HG03565 (cell line): ENCODE results near the gene CARD9.

ENCODE experiments used
- ATAC-seq: cut with Tn5 transposase; IDR thresholded peaks from one replicate; pipeline ENCODE4 v1.9.1; 2021; ENCODE audit warnings: mild to moderate bottlenecking, moderate library complexity; ENCODE audit not compliant: unreplicated experiment

CARD9 gene

DNA sequence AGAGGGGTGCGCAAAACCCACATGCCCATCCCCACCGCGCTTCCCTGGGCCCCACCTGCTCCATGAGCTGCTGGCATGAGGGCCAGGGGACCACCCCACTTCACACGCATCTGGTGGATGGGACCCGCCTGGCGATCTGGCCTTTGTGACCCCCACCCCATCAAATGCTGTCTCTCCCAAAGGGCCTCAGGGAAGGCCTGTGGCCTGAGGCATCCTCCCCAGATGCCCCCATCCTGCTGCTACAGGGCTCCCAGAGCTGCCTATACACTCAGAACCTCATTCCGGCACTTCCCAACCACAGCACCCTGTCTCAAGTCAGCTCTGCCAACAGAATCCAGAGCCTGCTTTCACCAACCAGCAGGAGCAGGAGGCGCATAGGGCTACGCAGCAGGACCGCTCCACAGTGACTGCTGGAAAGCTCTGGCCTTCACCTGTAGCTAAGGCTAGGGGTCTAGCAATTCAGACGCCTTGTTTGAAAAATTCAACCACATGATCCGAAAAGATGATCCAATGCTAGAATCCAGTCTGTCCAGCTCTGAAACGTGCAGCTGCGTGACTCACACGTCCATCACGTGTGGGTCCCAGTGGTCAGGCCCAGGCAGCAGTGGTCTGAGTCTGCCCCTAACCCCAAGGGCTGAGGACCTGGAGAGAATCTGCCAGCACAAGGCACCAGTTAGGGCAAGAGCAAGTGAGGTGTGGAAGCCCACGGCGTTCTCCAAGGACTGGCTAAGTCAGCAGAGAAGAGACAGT lies 27.9 kb upstream of the CARD9 start:
- ATAC-seq: no peak

DNA sequence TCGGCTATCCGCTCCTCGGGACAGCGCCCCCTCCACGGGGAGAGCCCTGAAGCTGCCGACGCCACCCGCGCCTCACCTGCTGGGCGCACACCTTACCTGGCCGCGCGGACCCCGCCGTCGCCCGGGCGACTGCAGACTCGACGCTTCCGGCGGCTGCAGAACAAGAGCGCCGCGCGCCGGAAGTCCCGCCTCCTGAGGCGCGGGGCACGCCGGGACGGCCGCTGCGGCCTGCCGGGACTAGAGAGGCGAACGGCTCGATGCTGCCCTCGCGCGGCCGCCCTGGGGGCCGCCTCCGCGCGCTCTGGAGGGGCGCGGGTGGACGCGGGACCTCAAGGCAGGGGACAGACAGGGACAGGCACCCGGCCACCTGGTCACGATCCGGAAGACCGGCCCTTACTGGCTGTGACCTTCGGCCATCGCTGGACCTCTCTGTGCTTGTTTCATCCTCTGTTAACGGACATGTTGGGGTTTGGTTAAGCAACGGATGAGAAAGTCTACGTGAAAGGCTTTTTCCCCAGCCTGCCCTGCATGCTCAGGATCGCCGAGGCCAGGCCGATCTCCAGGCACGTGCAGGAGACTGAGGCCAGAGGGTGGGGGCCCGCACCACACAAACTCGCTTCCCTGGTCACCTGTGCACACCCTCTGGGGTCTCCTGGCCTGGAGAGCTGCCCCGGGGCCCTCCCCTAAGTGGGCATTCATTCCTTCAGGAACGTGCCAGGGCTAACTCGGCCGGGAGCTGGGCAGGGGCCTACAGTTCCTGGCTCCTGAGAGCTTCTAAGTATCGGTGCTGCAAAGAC lies 26.8 kb upstream of the CARD9 start, which contains the start of gene SNAPC4:
Gene SNAPC4, minus strand, starts transcription at position 133 of the 797 bp plus-strand sequence. CDS start 1,742 bp downstream, outside the sequence.
- peak; percentile 75 for ATAC-seq

GRCh38 chr9:136399176-136400037 lies 25.9 kb upstream of the CARD9 start:
- ATAC-seq: peak; percentile 12

DNA sequence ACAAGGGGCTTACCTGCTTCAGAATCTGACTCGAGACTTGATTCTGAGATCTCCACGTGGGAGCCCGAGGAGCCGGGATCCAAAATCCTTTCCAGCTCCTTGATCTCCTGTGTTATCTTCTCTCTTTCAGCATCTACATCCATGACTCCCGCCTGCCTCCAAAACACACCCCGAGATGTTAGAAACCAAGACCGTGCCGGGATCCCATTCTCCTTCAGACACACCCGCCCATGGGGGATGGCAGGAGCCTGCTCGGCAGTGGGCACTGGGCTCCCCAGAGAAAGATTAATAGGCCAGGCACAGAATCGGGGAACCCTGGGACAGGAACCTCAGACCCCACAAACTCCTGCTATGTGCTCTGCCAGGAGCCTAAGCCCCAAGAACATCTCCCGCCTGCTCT lies 24.8 kb upstream of the CARD9 start:
- ATAC-seq: no peak

DNA sequence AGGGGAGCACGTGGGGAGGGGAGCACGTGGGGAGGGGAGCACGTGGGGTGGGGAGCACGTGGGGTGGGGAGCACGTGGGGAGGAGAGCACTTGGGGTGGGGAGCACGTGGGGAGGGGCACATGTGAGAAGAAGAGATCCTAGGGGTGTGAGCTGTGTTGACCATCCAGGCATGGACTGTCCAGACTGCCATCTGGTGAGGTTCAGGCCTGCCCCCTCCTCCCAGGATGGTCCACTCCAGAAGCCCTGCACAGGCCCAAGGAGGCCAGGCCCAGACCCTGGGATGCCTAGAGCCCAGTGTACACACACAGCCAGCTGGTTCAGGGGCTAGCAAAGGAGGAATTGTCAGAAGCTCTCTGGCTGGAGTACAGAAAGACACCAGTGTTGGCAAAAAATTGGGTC lies 24.2 kb upstream of the CARD9 start:
- no peak for ATAC-seq

DNA sequence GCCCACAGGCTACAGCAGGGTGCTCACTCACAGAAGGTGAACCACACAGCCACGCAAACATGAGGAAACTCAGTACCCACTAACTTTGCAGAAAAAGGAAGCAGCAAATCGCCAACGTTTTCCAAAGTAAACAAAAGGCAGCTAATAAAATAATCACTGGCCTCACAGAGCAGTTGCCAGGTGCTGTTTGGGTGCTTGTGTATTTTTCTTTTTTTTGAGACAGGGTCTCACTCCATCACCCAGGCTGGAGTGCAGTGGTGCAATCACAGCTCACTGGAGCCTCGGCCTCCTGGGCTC lies 22.7 kb upstream of the CARD9 start:
- ATAC-seq: no peak

- no peak for ATAC-seq
Observed at GRCh38 chr9:136395345-136396218, 22.1 kb upstream of the CARD9 start.

- no peak for ATAC-seq
Observed at GRCh38 chr9:136395020-136395340, 21.5 kb upstream of the CARD9 start.

DNA sequence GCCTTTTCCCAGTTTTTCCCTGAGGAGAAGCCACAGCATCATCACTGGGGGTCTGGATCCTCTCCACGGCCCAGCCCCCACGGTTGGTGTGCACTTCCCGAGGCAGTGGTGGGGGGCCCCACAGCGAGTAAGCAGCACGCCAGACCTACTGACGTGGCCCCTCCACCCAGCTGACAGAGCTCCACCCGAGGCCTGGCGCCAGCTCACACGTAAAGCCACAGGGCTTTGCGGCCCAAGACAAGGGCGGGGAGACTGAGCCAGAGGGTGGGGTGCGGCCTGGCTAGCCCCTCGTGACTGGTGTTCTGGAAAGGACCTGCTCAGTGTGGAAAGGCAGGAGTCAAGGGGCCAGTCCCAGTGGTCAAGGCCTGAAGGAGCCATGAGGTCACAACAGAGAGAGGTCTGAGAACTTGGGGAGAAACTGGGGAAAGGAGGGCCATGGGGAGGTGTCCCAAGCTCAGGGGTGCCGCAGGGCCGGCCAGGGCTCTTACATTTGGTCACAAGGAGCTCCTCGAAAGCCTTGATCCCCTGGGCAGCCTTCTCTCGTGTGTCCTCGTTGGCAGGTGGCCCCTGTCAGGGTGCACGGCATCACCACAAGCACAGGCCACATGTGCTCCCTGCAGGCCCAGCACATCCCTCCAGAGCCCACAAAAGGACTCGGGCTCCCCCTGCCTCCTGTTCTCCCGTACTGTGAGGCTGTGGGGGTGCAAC lies 21.0 kb upstream of the CARD9 start:
- no peak for ATAC-seq

GRCh38 chr9:136393531-136393930 lies 20.1 kb upstream of the CARD9 start:
- ATAC-seq: no peak

GRCh38 chr9:136392538-136393449 lies 19.3 kb upstream of the CARD9 start:
- ATAC-seq: no peak

GRCh38 chr9:136391737-136392537 lies 18.5 kb upstream of the CARD9 start:
- ATAC-seq: no peak

- no peak for ATAC-seq
Observed at GRCh38 chr9:136389396-136389795, 15.9 kb upstream of the CARD9 start.

GRCh38 chr9:136387217-136387616 lies 13.7 kb upstream of the CARD9 start:
- ATAC-seq: no peak

- ATAC-seq: no peak
Observed at GRCh38 chr9:136386018-136386417, 12.5 kb upstream of the CARD9 start.

DNA sequence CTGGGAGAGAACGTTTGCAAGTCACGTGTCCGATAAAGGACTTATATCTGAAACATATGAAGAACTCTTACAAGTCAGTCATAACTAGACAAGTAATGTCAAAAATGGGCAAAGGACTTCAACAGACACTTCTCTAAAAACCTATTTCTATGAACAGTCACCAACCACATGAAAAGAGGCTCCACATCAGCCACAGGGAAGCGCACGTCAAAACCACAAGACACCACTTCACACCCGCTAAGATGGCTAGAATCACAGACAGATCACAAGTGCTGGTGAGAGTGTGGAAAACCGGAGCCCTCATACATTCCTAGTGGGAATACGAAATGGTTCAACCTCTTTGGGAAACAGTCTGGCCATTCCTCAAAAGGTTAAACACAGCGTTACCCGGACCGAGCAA lies 11.5 kb upstream of the CARD9 start:
- ATAC-seq: no peak

- ATAC-seq: no peak
Observed at GRCh38 chr9:136383436-136383835, 10.0 kb upstream of the CARD9 start.

DNA sequence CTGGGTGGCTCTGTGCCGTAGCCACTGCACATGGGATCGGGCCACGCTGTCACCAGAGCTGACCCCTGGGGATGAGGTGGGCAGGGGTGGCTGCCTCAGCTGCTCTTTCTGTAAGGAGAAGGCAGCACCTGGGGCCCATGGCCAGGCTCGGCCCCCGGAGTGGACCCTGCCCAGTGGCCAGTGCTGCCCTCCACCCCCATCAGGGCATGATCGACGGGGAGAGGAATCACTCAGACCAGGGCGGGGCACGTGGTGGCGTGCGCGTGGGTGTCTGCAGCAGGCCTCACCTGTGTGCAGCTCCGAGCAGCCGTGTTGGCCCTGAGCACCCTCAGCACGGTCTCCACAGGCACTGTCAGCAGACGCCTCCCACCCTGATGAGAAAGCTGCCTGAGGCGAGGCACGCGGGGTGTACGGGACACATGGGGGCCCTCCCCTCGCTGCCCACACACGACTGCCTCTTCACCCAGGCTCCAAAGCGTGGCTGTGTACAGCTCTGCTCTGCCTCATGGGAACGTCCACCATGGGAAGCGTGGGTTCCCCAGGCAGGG lies 8.6 kb upstream of the CARD9 start:
- no peak for ATAC-seq
